ENCODE data around the gene STARD13. TPM values are rescaled to one million over a fixed set of nuclear protein-coding genes. Genes with fewer than 3 reads are reported as not detected.

STARD13 gene
- total RNA-seq, 1 experiment from 2014 or later, result 2.1 TPM

DNA sequence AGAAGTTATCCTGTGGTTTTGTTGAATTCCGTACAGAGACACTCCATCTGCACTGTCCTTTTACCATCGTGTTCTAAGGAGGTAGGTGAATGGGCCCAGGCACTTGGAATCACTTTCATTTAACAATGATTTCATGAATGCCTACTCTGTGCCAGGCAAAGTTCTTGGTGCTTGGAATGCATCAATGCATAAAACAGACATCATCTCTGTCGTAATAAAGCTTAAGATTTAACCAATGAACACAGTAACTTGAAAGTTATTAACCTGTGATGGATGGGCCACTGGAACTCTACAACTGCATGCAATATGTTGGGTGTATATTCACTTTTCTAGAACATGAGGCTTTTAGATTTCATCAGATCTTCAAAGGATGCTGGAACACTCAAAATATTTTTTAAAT is 14.1 kb upstream of the STARD13 start:
- Histone ChIP-seq H3K79me2 (ENCODE audit: insufficient read depth, low read length) (no peaks in the 10 kb centered on the region), H2AFZ (ENCODE audit: low read length) (no peak overlapping the region), H3K14ac (ENCODE audit: insufficient read depth, low read length) (no peak overlapping the region), H4K91ac (ENCODE audit: insufficient read length, low read depth, low read length) (no peak overlapping the region), H3T11ph (ENCODE audit: low read length) (no peak overlapping the region), H3K4me2 (ENCODE audit: insufficient read depth, insufficient read length, low read length) (no peak overlapping the region), H2BK20ac (ENCODE audit: low read depth, low read length, poor library complexity, severe bottlenecking) (no peak overlapping the region), H3K23me2 (ENCODE audit: insufficient read length, low read depth, low read length, poor library complexity, severe bottlenecking) (no peaks in the 10 kb centered on the region), H4K8ac (replicated peaks; ENCODE audit: insufficient read length, low read depth, low read length) (no peak overlapping the region), H3K79me1 (ENCODE audit: insufficient read depth, low read depth, low read length, poor library complexity, severe bottlenecking) (no peaks in the 10 kb centered on the region), H3K4ac (ENCODE audit: low read depth, low read length) (no peak overlapping the region), H3K9ac (ENCODE audit: extremely low read depth, insufficient read length, low read length) (no peak overlapping the region), H4K20me1 (ENCODE audit: control insufficient read depth, insufficient read depth, insufficient read length) (no peaks in the 10 kb centered on the region), H3K56ac (ENCODE audit: insufficient read length, low read depth, low read length) (no peak overlapping the region), H3K4me1 (ENCODE audit: insufficient read depth, low read length) (no peaks in the 10 kb centered on the region; the same call in 1 of the 2 replicates), H3K27ac (ENCODE audit: insufficient read length, low read depth, low read length) (no peak overlapping the region), H4K5ac (ENCODE audit: insufficient read length, low read depth, low read length) (no peak overlapping the region), H3K18ac (ENCODE audit: insufficient read length, low read depth, low read length) (no peak overlapping the region), H3K23ac (ENCODE audit: insufficient read length, low read depth, low read length) (no peak overlapping the region), H2BK120ac (ENCODE audit: low read depth, low read length, poor library complexity, severe bottlenecking) (no peak overlapping the region), H3K27me3 (ENCODE audit: insufficient read depth, low read length) (no peaks in the 10 kb centered on the region), H2BK5ac (ENCODE audit: insufficient read length, low read length) (no peak overlapping the region), H2AK5ac (ENCODE audit: insufficient read length, low read length) (no peak overlapping the region), H3K9me3 (ENCODE audit: control insufficient read depth, low read depth, low read length) (no peaks in the 10 kb centered on the region), H2BK12ac (ENCODE audit: insufficient read length, low read depth, low read length) (no peak overlapping the region), H2BK15ac (ENCODE audit: low read depth, low read length) (no peak overlapping the region)
- Mint-ChIP-seq H3K27ac (no peak overlapping the region), H3K4me1 (0 out of 4 replicates have a peak, but pooled peaks cover 0 to 5% of the 10 kb centered on the region in 2 experiments), H3K9me3 (no peaks in the 10 kb centered on the region), H3K4me3 (no peak overlapping the region), H3K27me3 (ENCODE audit: low read depth) (no peaks in the 10 kb centered on the region), H3K36me3 (ENCODE audit: insufficient read depth in 1 of 3, low read depth in 3 of 3) (no peaks in the 10 kb centered on the region)
- no CpG with 5 or more reads among the region's 3 CpGs for WGBS (ENCODE audit: extremely low coverage, insufficient read length, low lambda C conversion rate)
- TF ChIP-seq, protein P1, sequence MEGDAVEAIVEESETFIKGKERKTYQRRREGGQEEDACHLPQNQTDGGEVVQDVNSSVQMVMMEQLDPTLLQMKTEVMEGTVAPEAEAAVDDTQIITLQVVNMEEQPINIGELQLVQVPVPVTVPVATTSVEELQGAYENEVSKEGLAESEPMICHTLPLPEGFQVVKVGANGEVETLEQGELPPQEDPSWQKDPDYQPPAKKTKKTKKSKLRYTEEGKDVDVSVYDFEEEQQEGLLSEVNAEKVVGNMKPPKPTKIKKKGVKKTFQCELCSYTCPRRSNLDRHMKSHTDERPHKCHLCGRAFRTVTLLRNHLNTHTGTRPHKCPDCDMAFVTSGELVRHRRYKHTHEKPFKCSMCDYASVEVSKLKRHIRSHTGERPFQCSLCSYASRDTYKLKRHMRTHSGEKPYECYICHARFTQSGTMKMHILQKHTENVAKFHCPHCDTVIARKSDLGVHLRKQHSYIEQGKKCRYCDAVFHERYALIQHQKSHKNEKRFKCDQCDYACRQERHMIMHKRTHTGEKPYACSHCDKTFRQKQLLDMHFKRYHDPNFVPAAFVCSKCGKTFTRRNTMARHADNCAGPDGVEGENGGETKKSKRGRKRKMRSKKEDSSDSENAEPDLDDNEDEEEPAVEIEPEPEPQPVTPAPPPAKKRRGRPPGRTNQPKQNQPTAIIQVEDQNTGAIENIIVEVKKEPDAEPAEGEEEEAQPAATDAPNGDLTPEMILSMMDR (conservative IDR thresholded peaks at IDR 0.05), result no peak
- DNase-seq, result no peak

Measured in H9 (cell line).